Glutamatergic neuron (in vitro differentiated cells): ENCODE results near the gene SULT1C4. TPM values are rescaled to one million over a fixed set of nuclear protein-coding genes. Genes with fewer than 3 reads are reported as not detected.
"Not testable (repeated sequence)": the region's sequence is repeated elsewhere in the genome, so short reads cannot be mapped to it uniquely, and the experiment has no call there.

Experiments used
- DNase-seq: peaks from one replicate; pipeline ENCODE4 v3.0.0; 2022
- H3K27ac Mint-ChIP-seq: one replicate; pipeline ENCODE4 v1.8.0; 2020; ENCODE audit warnings: mild to moderate bottlenecking, mixed read lengths, inconsistent platforms; ENCODE audit not compliant: unreplicated experiment
- H3K27me3 Mint-ChIP-seq: one replicate; pipeline ENCODE4 v1.8.0; 2020; ENCODE audit warnings: mild to moderate bottlenecking, moderate library complexity, mixed read lengths, inconsistent platforms; ENCODE audit not compliant: unreplicated experiment
- H3K36me3 Mint-ChIP-seq: one replicate; pipeline ENCODE4 v1.8.0; 2020; ENCODE audit warnings: mild to moderate bottlenecking, mixed read lengths, inconsistent platforms; ENCODE audit not compliant: unreplicated experiment
- H3K4me1 Mint-ChIP-seq: one replicate; pipeline ENCODE4 v1.8.0; 2020; ENCODE audit warnings: mild to moderate bottlenecking, low read depth, mixed read lengths, inconsistent platforms; ENCODE audit not compliant: unreplicated experiment
- H3K4me3 Mint-ChIP-seq: one replicate; pipeline ENCODE4 v1.8.0; 2020; ENCODE audit warnings: mild to moderate bottlenecking, mixed read lengths, inconsistent platforms; ENCODE audit not compliant: unreplicated experiment
- H3K9me3 Mint-ChIP-seq: one replicate; pipeline ENCODE4 v1.8.0; 2020; ENCODE audit warnings: mild to moderate bottlenecking, moderate library complexity, mixed read lengths, inconsistent platforms; ENCODE audit not compliant: unreplicated experiment
- CTCF ChIP-seq: fragments of 200-600 bp; sonication (generic); IDR thresholded peaks from one replicate; pipeline ENCODE4 v1.5.0; 2021; ENCODE audit not compliant: partially characterized antibody, unreplicated experiment
- total RNA-seq: library from RNA; stranded (reverse); fragmentation: NEBNext Ultra II Directional; extraction: Animal tissue kit (Norgen Biotek cat#: 25700); gene quantifications from one replicate; pipeline ENCODE4 v1.2.1, GENCODE V29; 2021; ENCODE audit not compliant: unreplicated experiment

Gene SULT1C4
- total RNA-seq, 1 donor from 2014 or later: 1.6 TPM

- no peak for TF ChIP-seq CTCF
- Mint-ChIP-seq H3K36me3 (no peaks in the 10 kb centered on the region), H3K4me3 (no peak overlapping the region), H3K27ac (no peak overlapping the region), H3K9me3 (peaks cover 1% of the 10 kb centered on the region), H3K27me3 (no peaks in the 10 kb centered on the region), H3K4me1 (no peaks in the 10 kb centered on the region)
- no peak for DNase-seq
Observed at GRCh38 chr2:108355906-108356734, 21.6 kb upstream of the SULT1C4 start.

- not testable (repeated sequence) for DNase-seq, H3K4me3 Mint-ChIP-seq, H3K9me3 Mint-ChIP-seq, H3K27ac Mint-ChIP-seq, H3K4me1 Mint-ChIP-seq, H3K27me3 Mint-ChIP-seq, H3K36me3 Mint-ChIP-seq
Observed at GRCh38 chr2:108359336-108359735, 18.4 kb upstream of the SULT1C4 start.

- Mint-ChIP-seq H3K36me3 (no peaks in the 10 kb centered on the region), H3K27ac (no peak overlapping the region), H3K4me1 (no peaks in the 10 kb centered on the region), H3K27me3 (no peaks in the 10 kb centered on the region), H3K9me3 (peaks cover 3% of the 10 kb centered on the region), H3K4me3 (no peak overlapping the region)
- no peak for TF ChIP-seq CTCF
- DNase-seq: no peak
Observed at GRCh38 chr2:108360776-108361468, 16.8 kb upstream of the SULT1C4 start.

- no peak for TF ChIP-seq CTCF
- no peaks in the 10 kb centered on the region for H3K27me3 Mint-ChIP-seq
- H3K4me3 Mint-ChIP-seq: no peak overlapping the region
Observed at GRCh38 chr2:108363024-108363907, 14.5 kb upstream of the SULT1C4 start.

GRCh38 chr2:108363908-108364225 lies 13.9 kb upstream of the SULT1C4 start:
- peaks cover 3% of the 10 kb centered on the region for H3K9me3 Mint-ChIP-seq
- DNase-seq: no peak
- H3K27me3 Mint-ChIP-seq: no peaks in the 10 kb centered on the region
- H3K4me3 Mint-ChIP-seq: no peak overlapping the region
- TF ChIP-seq CTCF: no peak
- H3K27ac Mint-ChIP-seq: no peak overlapping the region
- no peaks in the 10 kb centered on the region for H3K36me3 Mint-ChIP-seq
- H3K4me1 Mint-ChIP-seq: no peaks in the 10 kb centered on the region

More at GRCh38 chr2:108363024-108363907, 14.5 kb upstream of the SULT1C4 start:
- Mint-ChIP-seq H3K9me3 (peaks cover 3% of the 10 kb centered on the region), H3K36me3 (no peaks in the 10 kb centered on the region), H3K4me1 (no peaks in the 10 kb centered on the region), H3K27ac (no peak overlapping the region)
- no peak for DNase-seq
